Measurements from ENCODE around the gene ZBTB7B.

- TF ChIP-seq RAD21 (conservative IDR thresholded peaks at IDR 0.05 in 1 of 2, IDR thresholded peaks at IDR 0.05 in 1 of 2) (no peak), ESRRA (IDR thresholded peaks at IDR 0.05; ENCODE audit: borderline replicate concordance, low read length) (no peak), EHMT2 (IDR thresholded peaks at IDR 0.05; ENCODE audit: low read depth) (no peak), CTCF (IDR thresholded peaks at IDR 0.05) (no peak), POLR2A (IDR thresholded peaks at IDR 0.05; ENCODE audit: low read length) (no peak), TP53 (CRISPR knock-in tag; IDR thresholded peaks at IDR 0.05) (no peak), MAZ (IDR thresholded peaks at IDR 0.05; ENCODE audit: borderline replicate concordance, low read depth, low read length) (no peak), BHLHE40 (IDR thresholded peaks at IDR 0.05; ENCODE audit: low read depth, low read length) (no peak), NPAS2 (CRISPR knock-in tag; IDR thresholded peaks at IDR 0.05; ENCODE audit: borderline replicate concordance) (no peak), NR3C1 (IDR thresholded peaks at IDR 0.05) (no peak)
- TF ChIP-seq, protein P1, sequence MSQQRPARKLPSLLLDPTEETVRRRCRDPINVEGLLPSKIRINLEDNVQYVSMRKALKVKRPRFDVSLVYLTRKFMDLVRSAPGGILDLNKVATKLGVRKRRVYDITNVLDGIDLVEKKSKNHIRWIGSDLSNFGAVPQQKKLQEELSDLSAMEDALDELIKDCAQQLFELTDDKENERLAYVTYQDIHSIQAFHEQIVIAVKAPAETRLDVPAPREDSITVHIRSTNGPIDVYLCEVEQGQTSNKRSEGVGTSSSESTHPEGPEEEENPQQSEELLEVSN (IDR thresholded peaks at IDR 0.05; ENCODE audit: borderline replicate concordance, low read depth) = no peak
Observed at GRCh38 chr1:154967331-154967950, 35.2 kb upstream of the ZBTB7B start.

Data from A549 (cell line).